Caco-2 (cell line): ENCODE measurements around the gene CIB1. TPM values are rescaled to one million over a fixed set of nuclear protein-coding genes. Genes with fewer than 3 reads are reported as not detected.

Experiments
- BruUV-seq: library from RNA; stranded (reverse); fragments of 400-500 nt; replicated peaks from 2 replicates; lab custom pipeline; 2021; lab: Mats Ljungman, UMichigan
- CTCF ChIA-PET: fragments of 300-600 bp; sonication (Branson Sonifier 250); formaldehyde crosslinking; loops from one replicate; lab custom pipeline; 2022; ENCODE audit warnings: antibody characterized with exemption; lab: Charles Lee
- POLR2A ChIA-PET: fragments of 300-600 bp; sonication (Branson Sonifier 250); formaldehyde crosslinking; loops from one replicate; lab custom pipeline; 2022; ENCODE audit warnings: antibody characterized with exemption; lab: Charles Lee
- DNase-seq, 2 experiments: peaks; one replicate each; pipeline versions ENCODE4 v3.0.0 to v3.0.0-alpha.2; 2020 to 2022
- H3K27me3 ChIP-seq: replicated peaks from 2 replicates; pipeline ENCODE4 v1.6.0; 2011; ENCODE audit warnings: low read length; ENCODE audit not compliant: control insufficient read depth, insufficient read depth
- H3K36me3 ChIP-seq: 2 replicates; pipeline ENCODE4 v1.5.1; 2011; ENCODE audit warnings: low read length; ENCODE audit not compliant: control insufficient read depth, insufficient read depth
- H3K4me1 ChIP-seq: fragments of 250-450 bp; sonication (Bioruptor Pico); 2 replicates; pipeline ENCODE4 v1.5.1; 2020; ENCODE audit warnings: mild to moderate bottlenecking
- H3K4me3 ChIP-seq: 2 replicates; pipeline ENCODE4 v1.5.1; 2011; ENCODE audit warnings: low read depth, mild to moderate bottlenecking, control low read depth, low read length
- H3K9me3 ChIP-seq: fragments of 250-450 bp; sonication (Bioruptor Pico); 2 replicates; pipeline ENCODE4 v1.5.1; 2020; ENCODE audit warnings: mild to moderate bottlenecking, moderate library complexity
- H3K27ac Mint-ChIP-seq: one replicate; pipeline ENCODE4 v1.8.0; 2022; ENCODE audit warnings: mixed read lengths; ENCODE audit not compliant: unreplicated experiment
- H3K27me3 Mint-ChIP-seq: one replicate; pipeline ENCODE4 v1.8.0; 2022; ENCODE audit warnings: mixed read lengths; ENCODE audit not compliant: insufficient read depth, unreplicated experiment
- H3K36me3 Mint-ChIP-seq: one replicate; pipeline ENCODE4 v1.8.0; 2022; ENCODE audit warnings: mild to moderate bottlenecking, mixed read lengths; ENCODE audit not compliant: insufficient read depth, unreplicated experiment
- H3K4me1 Mint-ChIP-seq: one replicate; pipeline ENCODE4 v1.8.0; 2022; ENCODE audit warnings: low read depth, mixed read lengths; ENCODE audit not compliant: unreplicated experiment
- H3K4me3 Mint-ChIP-seq: one replicate; pipeline ENCODE4 v1.8.0; 2022; ENCODE audit warnings: mild to moderate bottlenecking, moderate library complexity, mixed read lengths; ENCODE audit not compliant: unreplicated experiment
- H3K9me3 Mint-ChIP-seq: one replicate; pipeline ENCODE4 v1.8.0; 2022; ENCODE audit warnings: mixed read lengths; ENCODE audit not compliant: unreplicated experiment
- CTCF ChIP-seq, 2 experiments: fragments of 200-600 bp in 1 of 2; IDR thresholded peaks; 1 replicate in 1 of 2; 2 replicates in 1 of 2; pipeline versions ENCODE4 v1.5.1 to v1.8.0; 2011 to 2022; ENCODE audit warnings: antibody characterized with exemption in 1 of 2, control low read depth in 1 of 2, inconsistent platforms in 1 of 2, low read depth in 1 of 2, low read length in 1 of 2, mild to moderate bottlenecking in 1 of 2, moderate library complexity in 1 of 2; ENCODE audit not compliant: insufficient read depth in 1 of 2, severe bottlenecking in 1 of 2, unreplicated experiment in 1 of 2
- intact Hi-C: fragments of 100-400 bp; cut with micrococcal nuclease; formaldehyde crosslinking; loops from one replicate; pipeline ENCODE4 v1.10.0; 2022; ENCODE audit not compliant: unreplicated experiment
- total RNA-seq: library from RNA; stranded (reverse); gene quantifications from 2 replicates; pipeline ENCODE4 v1.2.3, GENCODE V29; 2022

CIB1 gene
- total RNA-seq, 1 experiment from 2014 or later, result 37.7 TPM

- intact Hi-C loops, result loop anchor here (1.0 kb wide), 1 partner anchor 15 kb away; the partner anchor contains the start of gene CIB1
- H3K27ac Mint-ChIP-seq, result peak overlapping the region; percentile 61
- Histone ChIP-seq H3K36me3 (no peaks in the 10 kb centered on the region), H3K9me3 (no peaks in the 10 kb centered on the region), H3K4me3 (peak overlapping the region; percentile 51), H3K27me3 (no peaks in the 10 kb centered on the region), H3K4me1 (peaks cover 7% of the 10 kb centered on the region; the same call in 1 of the 2 replicates)
- no peaks in the 10 kb centered on the region for H3K27me3 Mint-ChIP-seq
- H3K36me3 Mint-ChIP-seq, result peaks cover 5% of the 10 kb centered on the region
- POLR2A ChIA-PET, result interaction anchor here (0.5 to 1.4 kb wide), 6 partner anchors 15 to 433 kb away, joined by 3 to 23 read pairs (median 4); partner anchors contain the start of genes CIB1, GDPGP1 and NGRN
- TF ChIP-seq CTCF (IDR thresholded peaks at IDR 0.05; ENCODE audit: insufficient read depth in 1 of 2, low read depth in 1 of 2, low read length in 1 of 2, severe bottlenecking in 1 of 2, unreplicated experiment in 1 of 2), result no peak
- CTCF ChIA-PET, result interaction anchor here (0.6 to 2.2 kb wide), 4 partner anchors 15 to 44 kb away, joined by 4 to 9 read pairs (median 8); partner anchors contain the start of genes CIB1 and GDPGP1
- H3K9me3 Mint-ChIP-seq, result no peaks in the 10 kb centered on the region
- TSS peak; percentile 71 for BruUV-seq
- H3K4me1 Mint-ChIP-seq, result peaks cover 6% of the 10 kb centered on the region
- peak overlapping the region; percentile 73 for H3K4me3 Mint-ChIP-seq
- peak in 1 of 2 experiments; percentile 6 for DNase-seq
Measured at GRCh38 chr15:90248789-90249202, 15.1 kb upstream of the CIB1 start.

- no peak overlapping the region for H3K4me3 ChIP-seq
- intact Hi-C loops, result no loop called here
- Mint-ChIP-seq H3K4me1 (no peaks in the 10 kb centered on the region), H3K9me3 (no peaks in the 10 kb centered on the region), H3K4me3 (no peak overlapping the region), H3K27me3 (no peaks in the 10 kb centered on the region), H3K36me3 (peaks cover under 1% of the 10 kb centered on the region), H3K27ac (no peak overlapping the region)
- no peaks in the 10 kb centered on the region for H3K9me3 ChIP-seq
- H3K27me3 ChIP-seq, result no peaks in the 10 kb centered on the region
- BruUV-seq, result no TSS peak
- no peak for DNase-seq
- TF ChIP-seq CTCF (IDR thresholded peaks at IDR 0.05; ENCODE audit: insufficient read depth in 1 of 2, low read depth in 1 of 2, low read length in 1 of 2, severe bottlenecking in 1 of 2, unreplicated experiment in 1 of 2), result no peak
- POLR2A ChIA-PET, result interaction anchor here (0.9 kb wide), 1 partner anchor 10 kb away, joined by 4 read pairs; the partner anchor contains the start of genes CIB1 and GDPGP1
- no peaks in the 10 kb centered on the region for H3K36me3 ChIP-seq
- CTCF ChIA-PET, result interaction anchor here (0.6 kb wide), 1 partner anchor 16 kb away, joined by 3 read pairs; no protein-coding TSS in a partner anchor
- H3K4me1 ChIP-seq, result no peaks in the 10 kb centered on the region
Measured at GRCh38 chr15:90243943-90244639, 10.3 kb upstream of the CIB1 start.

- Mint-ChIP-seq H3K4me1 (no peaks in the 10 kb centered on the region), H3K9me3 (no peaks in the 10 kb centered on the region), H3K27me3 (no peaks in the 10 kb centered on the region), H3K36me3 (no peaks in the 10 kb centered on the region), H3K27ac (no peak overlapping the region), H3K4me3 (no peak overlapping the region)
- no peaks in the 10 kb centered on the region for H3K4me1 ChIP-seq
- H3K27me3 ChIP-seq, result no peaks in the 10 kb centered on the region
- intact Hi-C loops, result no loop called here
- ChIA-PET CTCF (no interaction called here), POLR2A (no interaction called here)
- H3K4me3 ChIP-seq, result no peak overlapping the region
- no peak for DNase-seq
- TF ChIP-seq CTCF (IDR thresholded peaks at IDR 0.05; ENCODE audit: insufficient read depth in 1 of 2, low read depth in 1 of 2, low read length in 1 of 2, severe bottlenecking in 1 of 2, unreplicated experiment in 1 of 2), result no peak
- H3K36me3 ChIP-seq, result no peaks in the 10 kb centered on the region
- H3K9me3 ChIP-seq, result no peaks in the 10 kb centered on the region
- no TSS peak for BruUV-seq
Measured at GRCh38 chr15:90241343-90242192, 7.8 kb upstream of the CIB1 start.
